HUES64 (cell line): ENCODE data around the gene MS4A4A.

ENCODE experiments used
- H3K27ac ChIP-seq: 2 replicates; pipeline ENCODE4 v1.7.0; 2013; ENCODE audit warnings: low read depth, low read length, inconsistent platforms
- H3K27me3 ChIP-seq: 2 replicates; pipeline ENCODE4 v1.6.1; 2013; ENCODE audit warnings: mild to moderate bottlenecking, low read length; ENCODE audit not compliant: insufficient read depth
- H3K36me3 ChIP-seq: 2 replicates; pipeline ENCODE4 v1.6.1; 2013; ENCODE audit warnings: mild to moderate bottlenecking, low read length; ENCODE audit not compliant: insufficient read depth
- H3K4me1 ChIP-seq: 2 replicates; pipeline ENCODE4 v1.6.1; 2013; ENCODE audit warnings: mild to moderate bottlenecking, low read length, moderate library complexity; ENCODE audit not compliant: insufficient read depth
- H3K4me3 ChIP-seq: 2 replicates; pipeline ENCODE4 v1.5.1; 2013; ENCODE audit warnings: mild to moderate bottlenecking, low read length, moderate library complexity
- H3K9ac ChIP-seq: 2 replicates; pipeline ENCODE4 v1.6.1; 2013; ENCODE audit warnings: mild to moderate bottlenecking, low read depth, low read length
- H3K9me3 ChIP-seq: 2 replicates; pipeline ENCODE4 v1.6.1; 2013; ENCODE audit warnings: low read depth, low read length; ENCODE audit not compliant: insufficient read depth
- WGBS: fragments of 150-250, 120-280 bp; methylation state at CpG from one replicate; pipeline ENCODE4 v1.1.7; 2013; ENCODE audit warnings: missing lambda C conversion rate; 5-methylcytosine and 5-hydroxymethylcytosine counted together

The MS4A4A gene

DNA sequence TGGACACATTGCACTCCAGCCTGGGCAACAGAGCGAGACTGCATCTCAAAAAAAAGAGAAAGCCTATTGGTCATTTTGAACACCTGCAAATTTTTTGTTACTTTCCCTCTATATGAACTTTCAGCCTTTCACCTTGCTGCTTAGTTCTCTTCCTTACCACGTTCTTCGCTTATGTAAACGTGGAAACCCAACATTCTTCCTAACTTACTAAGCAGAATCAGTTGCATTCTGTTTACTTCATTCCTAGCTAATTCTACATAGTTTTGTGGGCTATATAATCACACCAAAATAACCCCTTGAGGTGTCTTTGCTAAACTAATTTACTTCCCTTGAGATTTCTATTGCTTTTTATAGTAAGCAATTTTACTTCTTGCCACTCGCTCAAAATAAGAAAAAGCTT, 23.2 kb downstream of the MS4A4A start:
- Histone ChIP-seq H3K4me3 (no peak overlapping the region), H3K4me1 (no peaks in the 10 kb centered on the region), H3K9ac (no peak overlapping the region), H3K9me3 (no peaks in the 10 kb centered on the region), H3K27ac (no peak overlapping the region), H3K27me3 (no peaks in the 10 kb centered on the region), H3K36me3 (no peaks in the 10 kb centered on the region)
- WGBS: 93% methylated on average over 4 of the region's 5 CpGs

DNA sequence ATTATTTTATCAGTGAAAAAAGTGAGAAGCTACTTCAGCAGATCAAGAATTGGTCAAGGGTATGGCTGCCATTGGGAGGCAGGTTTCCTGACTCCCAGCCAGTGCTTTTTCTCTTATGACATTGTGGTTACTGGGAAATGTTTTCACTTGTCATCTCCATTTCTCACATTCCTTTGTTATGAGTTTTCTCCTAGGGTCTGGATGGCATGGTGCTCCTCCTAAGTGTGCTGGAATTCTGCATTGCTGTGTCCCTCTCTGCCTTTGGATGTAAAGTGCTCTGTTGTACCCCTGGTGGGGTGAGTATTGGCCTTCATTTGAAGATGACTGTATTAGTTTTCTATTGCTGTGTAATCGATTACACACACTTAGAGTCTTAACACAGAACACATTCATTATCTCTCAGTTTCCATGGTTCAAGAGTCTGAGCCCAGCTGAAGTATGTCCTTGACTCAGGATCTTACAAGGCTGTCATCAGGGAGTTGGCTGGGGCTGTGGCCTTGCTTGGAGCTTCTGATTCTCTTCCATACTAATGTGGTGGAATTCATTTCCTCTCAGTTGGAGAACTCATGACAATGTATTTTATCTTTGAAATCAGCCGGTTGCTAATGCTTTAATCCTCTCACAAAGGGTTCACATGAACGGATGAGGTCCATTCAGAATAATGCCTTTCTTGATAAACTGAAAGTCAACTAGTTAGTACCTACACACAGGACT, 25.6 kb downstream of the MS4A4A start:
- no peak overlapping the region for H3K9ac ChIP-seq
- H3K27me3 ChIP-seq: no peaks in the 10 kb centered on the region
- H3K4me3 ChIP-seq: no peak overlapping the region; the same call in 1 of the 2 replicates
- H3K27ac ChIP-seq: no peak overlapping the region
- no peaks in the 10 kb centered on the region for H3K36me3 ChIP-seq
- no peaks in the 10 kb centered on the region for H3K4me1 ChIP-seq
- H3K9me3 ChIP-seq: no peaks in the 10 kb centered on the region
- 84% methylated on average over 3 of the region's 3 CpGs for WGBS

DNA sequence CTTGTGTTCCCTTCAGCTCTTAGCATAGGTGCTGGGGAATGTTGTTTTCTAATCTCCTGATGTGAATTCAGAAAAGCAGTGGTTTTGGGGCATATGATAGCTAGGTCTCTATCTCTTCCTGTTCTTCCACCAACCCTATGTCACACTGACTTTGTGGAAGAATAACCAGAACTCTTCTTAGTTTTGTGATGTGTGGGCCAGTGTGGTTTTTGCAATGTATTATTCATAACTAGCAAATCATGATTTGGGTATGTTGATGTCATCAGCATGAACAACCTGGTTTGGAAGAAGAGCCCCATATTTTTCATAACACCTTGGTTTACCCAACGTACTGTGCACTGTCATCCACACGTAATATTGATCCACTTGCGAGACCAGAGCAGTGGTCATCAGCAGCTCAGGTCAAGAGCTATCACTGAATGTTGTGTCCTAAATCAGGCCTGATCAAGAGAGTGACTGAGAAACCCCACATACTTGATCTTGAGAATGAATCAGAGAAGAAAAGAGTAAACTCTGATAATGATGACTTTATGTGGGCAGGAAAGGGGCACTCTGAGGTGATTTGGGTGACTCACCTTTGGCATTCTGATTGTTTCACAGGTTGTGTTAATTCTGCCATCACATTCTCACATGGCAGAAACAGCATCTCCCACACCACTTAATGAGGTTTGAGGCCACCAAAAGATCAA, 27.2 kb downstream of the MS4A4A start:
- WGBS: 97% methylated on average over 3 of the region's 3 CpGs
- Histone ChIP-seq H3K4me1 (no peaks in the 10 kb centered on the region), H3K9ac (no peak overlapping the region), H3K4me3 (no peak overlapping the region), H3K27ac (no peak overlapping the region), H3K9me3 (no peaks in the 10 kb centered on the region), H3K27me3 (no peaks in the 10 kb centered on the region), H3K36me3 (no peaks in the 10 kb centered on the region)

DNA sequence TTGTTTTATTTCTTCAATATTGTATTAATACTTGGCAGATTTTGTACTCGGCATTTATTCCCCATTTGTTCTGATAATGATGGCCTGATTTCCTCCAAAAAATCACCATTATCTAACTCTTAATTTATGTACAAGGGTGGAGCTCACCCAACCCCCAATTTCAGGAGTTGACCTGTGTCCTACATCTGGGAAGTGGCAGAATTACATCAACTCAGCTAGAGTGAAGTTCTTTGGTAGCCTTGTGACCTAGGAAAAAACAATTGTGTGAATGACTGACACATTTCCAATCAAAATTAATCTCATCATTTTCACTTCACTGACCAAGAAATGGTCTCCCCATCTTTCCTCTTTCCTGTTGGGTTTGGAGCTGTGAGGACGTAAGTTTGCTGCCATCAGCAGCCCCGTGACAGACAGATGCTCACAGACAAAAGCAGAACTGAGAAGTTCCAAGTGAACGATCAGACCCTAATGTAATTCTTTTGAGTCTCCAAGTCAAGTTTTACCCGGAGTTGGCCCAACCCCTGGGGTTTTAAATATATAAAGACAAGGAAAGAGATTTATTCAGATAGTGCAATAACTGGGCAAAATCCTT, 30.0 kb downstream of the MS4A4A start:
- H3K27me3 ChIP-seq: no peaks in the 10 kb centered on the region
- H3K36me3 ChIP-seq: no peaks in the 10 kb centered on the region
- no peak overlapping the region for H3K4me3 ChIP-seq
- peaks cover 5% of the 10 kb centered on the region; the same call in 1 of the 2 replicates for H3K4me1 ChIP-seq
- WGBS: 70% methylated on average over 4 of the region's 5 CpGs
- H3K9me3 ChIP-seq: no peaks in the 10 kb centered on the region
- H3K9ac ChIP-seq: no peak overlapping the region
- no peak overlapping the region for H3K27ac ChIP-seq

DNA sequence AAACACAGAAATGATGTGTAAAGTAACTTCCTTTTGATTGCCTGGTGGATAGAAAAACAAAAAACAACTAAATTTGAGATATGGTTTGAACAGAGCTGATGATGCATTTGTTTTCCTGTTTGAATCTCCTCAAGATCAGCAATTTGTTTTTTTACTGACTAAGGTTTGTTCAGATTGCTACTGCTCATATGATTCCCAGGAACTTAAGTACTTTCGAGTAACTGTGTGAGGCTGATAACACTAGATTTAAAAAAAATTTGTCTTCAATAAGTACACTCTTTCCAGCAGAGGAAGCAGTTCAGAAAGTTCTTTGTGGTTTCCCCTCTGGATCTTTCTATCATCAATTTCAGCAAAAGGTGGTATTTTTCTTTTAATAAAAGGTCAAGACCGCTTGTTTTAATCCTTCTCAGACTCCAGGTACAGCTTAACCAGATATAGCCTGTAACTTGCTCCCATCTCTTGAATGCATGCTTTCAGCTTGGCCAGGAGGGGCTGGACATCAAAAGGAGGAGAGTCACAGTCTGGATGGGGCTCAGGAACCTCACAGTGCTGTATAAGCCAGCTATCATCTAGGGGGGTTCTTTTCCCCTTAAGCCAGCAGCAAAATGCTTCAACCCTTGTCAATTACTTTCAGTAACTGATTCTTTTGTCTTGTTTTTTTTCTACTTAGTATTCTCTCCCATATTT, 34.3 kb downstream of the MS4A4A start:
- Histone ChIP-seq H3K9ac (no peak overlapping the region), H3K4me3 (no peak overlapping the region), H3K27ac (no peak overlapping the region), H3K27me3 (no peaks in the 10 kb centered on the region), H3K36me3 (no peaks in the 10 kb centered on the region), H3K4me1 (peaks cover 5% of the 10 kb centered on the region; the same call in 1 of the 2 replicates), H3K9me3 (no peaks in the 10 kb centered on the region)
- WGBS: 64% methylated on average over 2 of the region's 2 CpGs

DNA sequence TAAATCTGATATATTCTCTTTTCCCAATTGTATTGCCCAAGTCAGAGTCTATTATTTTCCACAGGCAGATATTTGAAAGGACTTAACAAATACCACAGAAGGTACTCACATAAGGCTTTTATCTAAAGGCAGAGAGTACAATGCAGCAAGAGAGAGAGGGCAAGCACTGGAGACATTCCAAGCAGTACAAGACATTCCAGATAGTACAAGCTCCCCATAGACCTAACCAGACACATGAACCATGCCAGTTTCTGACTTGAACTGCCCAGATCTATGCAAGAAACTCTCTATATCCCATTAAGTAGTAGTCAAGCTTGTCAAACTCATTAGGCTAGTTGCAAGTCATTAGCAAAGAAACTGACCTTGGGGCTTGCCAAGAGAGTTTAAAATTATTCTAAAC, 35.4 kb downstream of the MS4A4A start:
- H3K4me1 ChIP-seq: peaks cover 5% of the 10 kb centered on the region; the same call in 1 of the 2 replicates
- no peaks in the 10 kb centered on the region for H3K27me3 ChIP-seq
- no peak overlapping the region for H3K9ac ChIP-seq
- H3K27ac ChIP-seq: no peak overlapping the region
- H3K9me3 ChIP-seq: no peaks in the 10 kb centered on the region
- H3K36me3 ChIP-seq: no peaks in the 10 kb centered on the region
- no peak overlapping the region for H3K4me3 ChIP-seq

DNA sequence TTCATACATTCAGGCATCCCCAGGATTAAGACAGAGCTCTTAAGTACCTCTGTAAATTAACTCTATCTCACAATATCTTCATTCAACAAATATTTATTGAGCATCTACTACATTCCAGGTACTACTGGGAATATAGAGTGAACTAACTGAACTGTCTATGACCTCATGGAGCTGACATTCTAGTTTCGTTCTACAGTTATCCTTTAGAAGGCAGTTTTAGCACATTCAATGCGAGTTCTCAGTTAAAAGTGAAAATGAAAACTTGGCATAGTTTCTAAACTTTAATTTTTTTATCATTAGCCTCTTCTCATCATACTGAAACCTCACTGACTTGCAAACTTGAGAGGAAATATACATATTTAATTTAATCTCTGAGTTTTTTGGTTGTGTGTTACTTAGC, 35.9 kb downstream of the MS4A4A start:
- Histone ChIP-seq H3K9me3 (no peaks in the 10 kb centered on the region), H3K27me3 (no peaks in the 10 kb centered on the region), H3K9ac (no peak overlapping the region), H3K36me3 (no peaks in the 10 kb centered on the region), H3K4me3 (no peak overlapping the region), H3K27ac (no peak overlapping the region), H3K4me1 (peaks cover 5% of the 10 kb centered on the region; the same call in 1 of the 2 replicates)
- 94% methylated on average over 2 of the region's 2 CpGs for WGBS

DNA sequence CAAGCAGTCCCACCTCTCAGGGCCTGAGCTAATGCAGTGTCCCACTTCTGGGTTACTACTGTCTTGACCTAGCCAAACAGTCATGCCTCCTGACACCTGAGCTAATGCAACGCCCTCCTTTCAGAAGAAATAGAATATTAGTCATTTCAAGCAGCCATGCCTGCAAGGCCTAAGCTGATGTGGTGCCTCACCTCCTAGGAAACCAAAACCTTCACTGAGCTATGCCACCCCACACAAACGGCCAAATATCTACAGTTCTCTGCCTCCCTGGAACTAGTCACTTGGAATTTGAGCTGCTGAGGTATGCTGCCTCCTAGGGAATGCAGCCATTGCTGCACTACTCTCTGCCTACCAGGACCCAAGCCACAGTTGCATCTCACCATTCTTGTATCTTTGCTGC, 38.3 kb downstream of the MS4A4A start:
- Histone ChIP-seq H3K27ac (no peak overlapping the region), H3K4me1 (peaks cover 5% of the 10 kb centered on the region; the same call in 1 of the 2 replicates), H3K36me3 (no peaks in the 10 kb centered on the region), H3K9me3 (0 out of 2 replicates have a peak, but pooled peaks cover 4% of the 10 kb centered on the region), H3K9ac (no peak overlapping the region), H3K27me3 (no peaks in the 10 kb centered on the region), H3K4me3 (no peak overlapping the region)
- WGBS: 89% methylated on average over 2 of the region's 2 CpGs

DNA sequence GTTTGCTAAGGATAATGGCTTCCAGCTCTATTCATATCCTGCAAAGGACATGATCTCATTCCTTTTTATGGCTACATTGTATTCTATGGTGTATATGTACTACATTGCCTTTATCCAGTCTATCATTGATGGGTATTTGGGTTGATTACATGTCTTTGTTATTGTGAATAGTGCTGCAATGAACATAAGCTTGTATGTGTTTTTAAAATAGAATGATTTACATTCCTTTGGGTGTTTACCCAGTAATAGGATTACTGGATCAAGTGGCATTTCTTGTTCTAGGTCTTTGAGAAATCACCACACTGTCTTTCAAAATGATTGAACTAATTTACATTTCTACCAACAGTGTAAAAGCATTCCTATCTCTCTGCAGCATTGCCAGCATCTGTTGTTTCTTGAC, 40.6 kb downstream of the MS4A4A start:
- H3K4me1 ChIP-seq: no peaks in the 10 kb centered on the region
- no peaks in the 10 kb centered on the region for H3K27me3 ChIP-seq
- 0 out of 2 replicates have a peak, but pooled peaks cover 5% of the 10 kb centered on the region for H3K9me3 ChIP-seq

DNA sequence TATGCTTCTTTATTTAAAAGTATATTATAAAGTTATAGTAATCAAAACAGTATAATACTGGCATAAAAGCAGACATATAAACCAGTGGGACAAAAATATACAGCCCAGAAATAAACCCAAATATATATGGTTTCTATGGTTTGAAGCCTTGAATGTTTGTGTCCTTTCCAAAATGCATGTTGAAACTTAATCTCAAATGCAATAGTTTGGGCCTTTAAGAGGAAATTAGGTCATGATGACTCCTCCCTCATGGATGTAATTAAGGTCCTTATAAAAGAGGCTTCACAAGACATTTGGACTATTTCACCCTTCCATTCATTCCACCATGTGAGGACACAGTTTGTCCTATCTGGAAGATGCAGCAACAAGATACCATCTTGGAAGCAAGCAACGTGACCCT, 46.5 kb downstream of the MS4A4A start, which contains the start of gene MS4A6E:
MS4A6E (plus strand) TSS at position 301 of the 400 bp plus-strand sequence. CDS start 7,641 bp downstream, outside the sequence.
- Histone ChIP-seq H3K4me1 (no peaks in the 10 kb centered on the region), H3K9me3 (0 out of 2 replicates have a peak, but pooled peaks cover 13% of the 10 kb centered on the region), H3K27ac (no peak within 1 kb of the TSS), H3K27me3 (no peaks in the 10 kb centered on the region), H3K4me3 (no peak within 1 kb of the TSS), H3K9ac (no peak within 1 kb of the TSS), H3K36me3 (no peaks in the 10 kb centered on the region)
- WGBS: 65% methylated on average over 1 of the region's 1 CpG

More for the DNA sequence above, 40.6 kb downstream of the MS4A4A start:
- no peak overlapping the region for H3K9ac ChIP-seq
- no peaks in the 10 kb centered on the region for H3K36me3 ChIP-seq
- H3K4me3 ChIP-seq: no peak overlapping the region
- H3K27ac ChIP-seq: no peak overlapping the region

DNA sequence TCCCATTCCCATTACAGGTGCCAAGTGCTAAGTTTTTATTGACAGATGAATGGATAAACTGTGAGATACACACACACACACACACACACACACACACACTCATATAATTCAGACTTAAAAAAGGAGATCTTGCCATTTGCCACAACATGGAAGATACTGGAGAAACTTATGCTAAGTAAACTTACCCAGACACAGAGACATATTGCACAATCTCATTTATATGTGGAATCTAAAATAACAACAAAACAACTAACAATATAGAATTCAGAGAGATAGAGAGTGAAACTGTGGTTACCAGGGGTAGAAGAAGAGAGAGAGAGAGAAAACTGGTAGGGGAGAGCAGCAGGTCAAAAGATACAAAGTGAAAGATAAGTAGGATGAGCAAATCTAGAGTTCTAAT, 48.0 kb downstream of the MS4A4A start:
- Histone ChIP-seq H3K27ac (no peak overlapping the region), H3K36me3 (no peaks in the 10 kb centered on the region), H3K4me1 (no peaks in the 10 kb centered on the region), H3K27me3 (no peaks in the 10 kb centered on the region), H3K9me3 (0 out of 2 replicates have a peak, but pooled peaks cover 12% of the 10 kb centered on the region), H3K4me3 (no peak overlapping the region), H3K9ac (no peak overlapping the region)
